GM12878 (cell line): ENCODE measurements around the gene ME3. TPM values are rescaled to one million over a fixed set of nuclear protein-coding genes. Genes with fewer than 3 reads are reported as not detected.

Experiments used
- CEBPB ChIP-seq, 2 experiments: fragments of 150-350 bp in 1 of 2; IDR thresholded peaks; 2 replicates each; pipeline ENCODE4 v1.6.1; 2012 to 2014; ENCODE audit warnings: low read depth in 2 of 2, low read length in 2 of 2, borderline replicate concordance in 1 of 2, inconsistent platforms in 1 of 2
- CHD1 ChIP-seq: IDR thresholded peaks from 2 replicates; pipeline ENCODE4 v1.6.1; 2012; ENCODE audit warnings: low read depth, low read length, improper control_type of control experiment
- CHD2 ChIP-seq: IDR thresholded peaks from 2 replicates; pipeline ENCODE4 v1.6.1; 2011; ENCODE audit warnings: low read depth, low read length, improper control_type of control experiment, borderline replicate concordance
- CREB1 ChIP-seq: IDR thresholded peaks from 2 replicates; pipeline ENCODE4 v1.6.1; 2012; ENCODE audit warnings: low read depth, mild to moderate bottlenecking, inconsistent platforms
- CTCF ChIP-seq, 3 experiments: IDR thresholded peaks in 2 of 3; conservative IDR thresholded peaks in 1 of 3; 2 replicates each; pipeline ENCODE4 v1.5.1; 2011; ENCODE audit warnings: low read depth in 3 of 3, low read length in 3 of 3, mild to moderate bottlenecking in 3 of 3, control low read depth in 2 of 3, moderate library complexity in 2 of 3, inconsistent platforms in 1 of 3, mixed read lengths in 1 of 3; ENCODE audit not compliant: control insufficient read depth in 2 of 3, insufficient read depth in 1 of 3; ENCODE audit errors: extremely low read depth in 1 of 3
- EED ChIP-seq: sonication (generic); IDR thresholded peaks from 2 replicates; pipeline ENCODE4 v1.6.1; 2016; ENCODE audit warnings: antibody characterized with exemption, low read depth
- GABPA ChIP-seq: IDR thresholded peaks from 2 replicates; pipeline ENCODE4 v1.6.1; 2014; ENCODE audit warnings: antibody characterized with exemption, low read depth, mild to moderate bottlenecking, inconsistent platforms
- KLF5 ChIP-seq: fragments of 450-650 bp; IDR thresholded peaks from 2 replicates; pipeline ENCODE4 v1.6.1; 2014; ENCODE audit warnings: mild to moderate bottlenecking; ENCODE audit not compliant: partially characterized antibody
- NBN ChIP-seq: fragments of 450-650 bp; IDR thresholded peaks from 2 replicates; pipeline ENCODE4 v1.6.1; 2016
- RBBP5 ChIP-seq: fragments of 200-600 bp; sonication (generic); conservative IDR thresholded peaks from 2 replicates; pipeline ENCODE4 v1.6.1; 2016
- RELA ChIP-seq: fragments of 450-650 bp; IDR thresholded peaks from 2 replicates; pipeline ENCODE4 v1.8.0; 2014; ENCODE audit warnings: borderline replicate concordance; ENCODE audit not compliant: partially characterized antibody
- SKIL ChIP-seq: fragments of 450-650 bp; IDR thresholded peaks from 2 replicates; pipeline ENCODE4 v1.6.1; 2017; ENCODE audit warnings: mild to moderate bottlenecking, low read depth, inconsistent platforms; ENCODE audit not compliant: poor library complexity, severe bottlenecking
- SMAD5 ChIP-seq: IDR thresholded peaks from 2 replicates; pipeline ENCODE4 v1.6.1; 2016; ENCODE audit warnings: antibody characterized with exemption, low read depth
- SMARCA5 ChIP-seq: fragments of 450-650 bp; IDR thresholded peaks from 2 replicates; pipeline ENCODE4 v1.6.1; 2017; ENCODE audit warnings: mild to moderate bottlenecking
- SMC3 ChIP-seq: IDR thresholded peaks from 2 replicates; pipeline ENCODE4 v1.6.1; 2011; ENCODE audit warnings: low read length, improper control_type of control experiment, borderline replicate concordance
- TARDBP ChIP-seq: IDR thresholded peaks from 2 replicates; pipeline ENCODE4 v1.6.1; 2016; ENCODE audit warnings: borderline replicate concordance
- ZNF384 ChIP-seq: IDR thresholded peaks from 2 replicates; pipeline ENCODE4 v1.6.1; 2012; ENCODE audit warnings: low read depth, mild to moderate bottlenecking, low read length, improper control_type of control experiment, borderline replicate concordance
- polyA plus RNA-seq, 11 experiments: library from polyadenylated mRNA; depleted of rRNA in 4 of 11; unstranded in 6 of 11; stranded (reverse) in 5 of 11; fragments of >200 nt; fragmentation: Nextera tagmentation in 4 of 11; fragmentation: Illumina TruSeq in 1 of 11; extraction: Ambion mirVana in 4 of 11; extraction: Trizol in 1 of 11; gene quantifications; 1 replicate in 1 of 11; 2 replicates in 10 of 11; pipeline versions ENCODE4 v1.2.1 to v1.2.3, GENCODE V29; 2011 to 2016; ENCODE audit warnings: inconsistent platforms in 2 of 11, missing spikeins in 2 of 11, low read depth in 1 of 11
- total RNA-seq, 4 experiments: library from RNA; depleted of rRNA in 3 of 4; stranded (reverse); fragments of >200 nt in 3 of 4; fragmentation: Illumina TruSeq in 1 of 4; extraction: Trizol in 1 of 4; gene quantifications; 2 replicates each; pipeline versions ENCODE4 v1.2.1 to v1.2.3, GENCODE V29; 2013 to 2021

The ME3 gene
- total and polyA plus RNA-seq, 10 of the 15 experiments (the other 5 are each of a cell fraction or from before 2014, with no cell fraction given): 0.06 to 0.40 (median 0.19) TPM; not detected in 2

- TF ChIP-seq CTCF (IDR thresholded peaks at IDR 0.05 in 2 of 3, conservative IDR thresholded peaks at IDR 0.05 in 1 of 3; ENCODE audit: control insufficient read depth in 2 of 3, extremely low read depth in 1 of 3, insufficient read depth in 1 of 3, low read depth in 3 of 3, low read length in 3 of 3) (no peak), CREB1 (peak; percentile 38; the same call in 1 of the 2 replicates), CHD1 (no peak), GABPA (peak; percentile 14; the same call in 1 of the 2 replicates), CHD2 (0 out of 2 replicates have a peak, but pooled peaks have one; percentile 31), SMAD5 (no peak), SMARCA5 (no peak), KLF5 (no peak), TARDBP (no peak), SKIL (peak; percentile 96), RBBP5 (no peak), ZNF384 (no peak), SMC3 (no peak), NBN (peak; percentile 89; the same call in 1 of the 2 replicates), CEBPB (IDR thresholded peaks at IDR 0.05; ENCODE audit: borderline replicate concordance in 1 of 2, low read depth in 2 of 2, low read length in 2 of 2) (peak in 1 of 2 experiments; percentile 68; a peak in 1 of 4 replicates), EED (peak; percentile 94), RELA (no peak)
These were observed 79.6 kb downstream of the ME3 start (continued) for GRCh38 chr11:86592659-86593451.
